IPS-15b (cell line): Measurements from ENCODE around the gene BMP8B.
"Not testable (repeated sequence)": the region's sequence is repeated elsewhere in the genome, so short reads cannot be mapped to it uniquely, and the experiment has no call there.

ENCODE experiments used
- H3K27me3 ChIP-seq: one replicate; pipeline ENCODE4 v1.6.1; 2013; ENCODE audit warnings: low read length; ENCODE audit not compliant: control insufficient read depth, insufficient read depth
- H3K36me3 ChIP-seq: one replicate; pipeline ENCODE4 v1.6.1; 2013; ENCODE audit warnings: low read length; ENCODE audit not compliant: control insufficient read depth, insufficient read depth
- H3K4me1 ChIP-seq: one replicate; pipeline ENCODE4 v1.6.1; 2013; ENCODE audit warnings: mild to moderate bottlenecking, low read length; ENCODE audit not compliant: control insufficient read depth, insufficient read depth
- H3K4me3 ChIP-seq: one replicate; pipeline ENCODE4 v1.5.1; 2013; ENCODE audit warnings: low read depth, low read length
- H3K9ac ChIP-seq: one replicate; pipeline ENCODE4 v1.6.1; 2013; ENCODE audit warnings: low read depth, mild to moderate bottlenecking, low read length
- H3K9me3 ChIP-seq: one replicate; pipeline ENCODE4 v1.6.1; 2013; ENCODE audit warnings: mild to moderate bottlenecking, low read length; ENCODE audit not compliant: control insufficient read depth, insufficient read depth

BMP8B gene

GRCh38 chr1:39775141-39775540, 13.5 kb downstream of the BMP8B start:
- H3K9me3 ChIP-seq, H3K9ac ChIP-seq, H3K36me3 ChIP-seq, H3K4me3 ChIP-seq, H3K4me1 ChIP-seq: not testable (repeated sequence)
- H3K27me3 ChIP-seq, result peaks cover 11% of the 10 kb centered on the region

DNA sequence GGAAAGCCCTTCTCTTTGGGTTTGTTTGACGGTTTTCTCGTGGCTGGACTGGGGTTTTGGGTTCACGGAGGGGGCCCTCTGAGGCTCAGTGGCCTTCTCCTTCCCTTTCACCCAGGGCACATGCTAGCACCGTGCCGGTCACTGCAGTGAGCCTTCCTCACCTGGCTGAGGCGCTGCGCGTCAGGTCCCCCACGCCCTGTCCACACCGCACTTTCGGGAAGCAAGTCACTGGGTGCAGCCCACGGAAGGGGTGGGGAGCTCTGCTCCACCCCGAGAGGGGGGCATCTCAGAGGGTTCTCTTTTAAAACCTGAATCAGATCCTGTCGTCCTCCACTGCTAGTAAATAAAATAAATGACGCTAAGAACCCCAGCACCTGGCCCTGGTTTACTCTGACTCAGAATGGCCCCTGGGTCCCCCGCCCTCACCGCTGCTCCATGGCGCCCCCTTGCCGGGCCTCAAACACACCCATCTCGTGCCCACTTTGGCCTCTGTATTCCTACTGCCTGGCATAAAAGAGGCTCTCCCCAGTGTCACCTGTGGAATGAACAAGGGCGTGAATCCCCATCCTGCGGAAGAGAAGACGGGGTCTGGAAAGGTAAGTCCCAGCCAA, 15.2 kb downstream of the BMP8B start:
- H3K9ac ChIP-seq, H3K4me3 ChIP-seq, H3K27me3 ChIP-seq, H3K36me3 ChIP-seq, H3K4me1 ChIP-seq, H3K9me3 ChIP-seq: not testable (repeated sequence)

- not testable (repeated sequence) for H3K9ac ChIP-seq, H3K36me3 ChIP-seq, H3K27me3 ChIP-seq, H3K4me1 ChIP-seq, H3K9me3 ChIP-seq
- peak within 1 kb of the TSS; percentile 28 for H3K4me3 ChIP-seq
These were observed 17.6 kb downstream of the BMP8B start, which contains the start of gene OXCT2 for GRCh38 chr1:39771022-39771532. TSS of gene OXCT2 (minus strand) at chr1:39771348. CDS start at chr1:39771255, 93 bp downstream.

DNA sequence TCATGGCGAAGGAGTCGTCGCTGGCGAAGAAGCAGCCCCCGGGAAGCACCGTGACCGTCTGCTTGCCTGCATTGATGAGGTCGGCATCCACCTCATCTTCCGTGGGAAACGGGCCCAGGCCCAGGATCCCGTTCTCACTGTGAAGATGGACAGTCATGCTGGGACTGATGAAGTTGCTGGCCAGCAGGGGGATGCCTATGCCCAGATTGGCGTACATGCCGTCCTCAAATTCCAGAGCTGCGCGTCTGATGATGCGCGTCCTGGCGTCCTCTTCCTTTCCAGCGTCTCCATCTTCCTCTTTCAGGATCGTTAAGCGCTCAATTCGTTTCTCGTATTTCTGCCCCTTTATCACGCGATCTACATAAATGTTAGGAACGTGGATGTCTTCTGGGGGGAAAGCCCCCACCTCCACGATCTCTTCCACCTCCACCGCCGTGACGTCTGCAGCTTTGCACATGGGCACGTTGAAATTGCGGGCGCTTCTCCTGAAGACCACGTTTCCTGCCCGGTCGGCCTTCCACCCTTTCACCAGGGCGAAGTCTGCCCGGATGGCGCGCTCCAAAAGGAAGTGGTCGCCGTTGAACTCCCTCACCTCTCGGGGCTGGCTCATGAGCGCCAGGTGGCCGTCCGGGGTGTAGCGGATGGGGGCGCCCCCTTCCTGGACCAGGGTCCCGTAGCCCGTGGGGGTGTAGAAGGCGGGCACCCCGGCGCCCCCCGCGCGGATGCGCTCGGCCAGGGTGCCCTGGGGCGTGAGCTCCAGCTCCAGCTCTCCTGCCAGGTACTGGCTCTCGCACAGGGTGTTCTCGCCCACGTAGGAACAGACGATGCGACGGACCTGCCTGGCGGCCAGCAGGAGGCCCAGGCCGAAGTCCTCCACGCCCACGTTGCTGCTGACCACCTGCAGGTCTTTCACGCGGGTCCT, 18.3 kb downstream of the BMP8B start:
- H3K27me3 ChIP-seq, H3K4me1 ChIP-seq, H3K36me3 ChIP-seq, H3K9me3 ChIP-seq, H3K9ac ChIP-seq: not testable (repeated sequence)
- H3K4me3 ChIP-seq, result peak overlapping the region; percentile 28

DNA sequence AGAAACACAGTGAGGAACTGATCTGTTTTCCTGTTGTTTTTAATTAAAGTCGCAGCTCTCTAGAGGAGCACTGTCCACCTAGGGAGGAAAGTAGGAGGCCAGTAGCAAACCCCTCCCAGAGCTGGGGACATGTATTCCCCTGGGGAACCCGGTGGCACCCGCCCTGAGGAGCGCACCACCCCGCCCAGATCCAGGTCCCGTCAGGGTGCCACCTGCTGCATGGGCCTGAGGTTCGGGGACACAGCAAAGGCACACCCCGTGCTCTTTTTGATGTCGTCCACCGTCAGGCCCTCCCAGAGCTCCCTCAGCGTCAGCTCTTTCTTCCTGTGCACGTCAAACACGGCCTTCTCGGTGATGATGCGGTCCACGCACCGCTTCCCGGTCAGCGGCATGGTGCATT, 19.2 kb downstream of the BMP8B start:
- not testable (repeated sequence) for H3K9me3 ChIP-seq, H3K4me3 ChIP-seq, H3K4me1 ChIP-seq, H3K27me3 ChIP-seq, H3K36me3 ChIP-seq, H3K9ac ChIP-seq

DNA sequence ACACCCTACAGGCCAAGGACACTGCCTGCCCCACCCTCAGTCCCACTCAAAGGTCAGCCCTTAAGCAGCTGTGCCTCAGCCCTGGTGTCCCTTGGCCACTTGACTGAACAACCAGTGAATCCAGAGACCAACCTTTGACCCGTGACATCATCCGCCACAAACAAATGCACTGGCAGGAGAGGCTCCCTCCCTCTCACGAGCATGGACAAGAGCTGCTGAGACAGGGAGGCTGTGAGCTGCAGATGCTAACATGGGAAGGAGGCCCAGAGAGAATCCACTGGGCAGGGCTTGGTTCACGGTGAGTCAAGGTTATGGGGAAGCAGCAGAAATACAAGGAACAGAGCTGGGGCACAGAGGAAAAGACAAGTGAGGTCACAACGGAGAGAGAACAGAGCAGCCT, 22.2 kb downstream of the BMP8B start:
- H3K4me1 ChIP-seq, result not testable (repeated sequence)

DNA sequence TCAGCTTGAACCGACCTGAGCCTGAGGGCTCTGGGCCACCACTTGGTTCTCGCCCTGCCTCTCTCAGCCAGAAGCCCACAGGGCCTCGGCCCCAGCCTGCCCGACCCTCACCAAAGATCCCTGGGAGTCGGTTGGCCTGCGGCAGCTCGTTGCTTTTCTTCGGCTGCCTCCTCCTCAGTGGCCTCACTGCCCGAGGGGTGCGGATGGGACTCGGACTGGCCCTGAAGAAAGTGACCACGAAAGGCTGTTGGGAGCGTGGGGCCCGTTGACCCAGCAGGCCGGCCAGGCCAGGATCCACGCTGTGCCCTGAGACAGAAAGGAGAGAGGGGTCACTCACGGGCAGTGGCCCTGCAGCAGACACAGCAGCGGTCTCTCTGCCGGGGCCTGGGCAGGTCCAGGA, 24.2 kb downstream of the BMP8B start:
- H3K4me1 ChIP-seq, H3K27me3 ChIP-seq, H3K9me3 ChIP-seq, H3K4me3 ChIP-seq, H3K9ac ChIP-seq, H3K36me3 ChIP-seq: not testable (repeated sequence)

More for the DNA sequence above, 22.2 kb downstream of the BMP8B start:
- H3K9me3 ChIP-seq, H3K9ac ChIP-seq, H3K27me3 ChIP-seq, H3K4me3 ChIP-seq, H3K36me3 ChIP-seq: not testable (repeated sequence)

DNA sequence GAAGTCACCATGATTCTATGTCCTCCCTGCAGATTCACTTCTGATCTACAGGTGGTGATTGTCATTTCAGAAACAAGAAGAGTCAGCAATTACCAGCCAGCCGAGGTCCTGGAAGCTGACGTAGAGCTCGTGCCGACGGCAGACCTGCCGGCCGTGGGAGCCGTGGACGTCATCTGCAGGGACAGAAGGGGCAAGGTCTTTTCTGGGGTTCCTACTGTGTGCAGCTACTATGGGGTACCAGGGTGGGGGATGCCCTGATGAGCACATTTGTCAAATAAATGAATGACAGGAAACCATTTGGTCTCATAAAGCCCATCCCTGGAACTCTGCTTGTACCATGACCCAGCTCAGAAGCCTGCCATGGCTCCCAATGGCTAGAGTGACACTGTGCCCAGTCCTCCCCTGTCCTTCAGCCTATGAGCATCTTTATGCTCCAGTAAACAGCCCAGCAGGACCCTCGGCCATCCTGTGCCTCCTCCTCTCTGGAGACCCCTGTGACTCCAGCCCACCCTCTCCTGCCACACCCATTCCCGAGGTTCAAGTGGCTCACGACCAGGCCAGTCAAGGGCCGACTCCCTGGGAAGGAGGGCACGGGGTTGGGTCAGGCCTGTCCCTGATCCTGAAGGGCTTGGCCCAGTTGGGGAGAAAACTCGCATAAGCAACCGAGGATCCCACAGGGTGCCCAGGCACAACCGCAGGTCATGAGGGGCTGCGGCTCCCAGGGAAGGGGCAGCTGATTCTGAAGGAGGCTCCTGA, 24.9 kb downstream of the BMP8B start:
- H3K9ac ChIP-seq, H3K4me3 ChIP-seq, H3K9me3 ChIP-seq, H3K36me3 ChIP-seq, H3K4me1 ChIP-seq, H3K27me3 ChIP-seq: not testable (repeated sequence)

DNA sequence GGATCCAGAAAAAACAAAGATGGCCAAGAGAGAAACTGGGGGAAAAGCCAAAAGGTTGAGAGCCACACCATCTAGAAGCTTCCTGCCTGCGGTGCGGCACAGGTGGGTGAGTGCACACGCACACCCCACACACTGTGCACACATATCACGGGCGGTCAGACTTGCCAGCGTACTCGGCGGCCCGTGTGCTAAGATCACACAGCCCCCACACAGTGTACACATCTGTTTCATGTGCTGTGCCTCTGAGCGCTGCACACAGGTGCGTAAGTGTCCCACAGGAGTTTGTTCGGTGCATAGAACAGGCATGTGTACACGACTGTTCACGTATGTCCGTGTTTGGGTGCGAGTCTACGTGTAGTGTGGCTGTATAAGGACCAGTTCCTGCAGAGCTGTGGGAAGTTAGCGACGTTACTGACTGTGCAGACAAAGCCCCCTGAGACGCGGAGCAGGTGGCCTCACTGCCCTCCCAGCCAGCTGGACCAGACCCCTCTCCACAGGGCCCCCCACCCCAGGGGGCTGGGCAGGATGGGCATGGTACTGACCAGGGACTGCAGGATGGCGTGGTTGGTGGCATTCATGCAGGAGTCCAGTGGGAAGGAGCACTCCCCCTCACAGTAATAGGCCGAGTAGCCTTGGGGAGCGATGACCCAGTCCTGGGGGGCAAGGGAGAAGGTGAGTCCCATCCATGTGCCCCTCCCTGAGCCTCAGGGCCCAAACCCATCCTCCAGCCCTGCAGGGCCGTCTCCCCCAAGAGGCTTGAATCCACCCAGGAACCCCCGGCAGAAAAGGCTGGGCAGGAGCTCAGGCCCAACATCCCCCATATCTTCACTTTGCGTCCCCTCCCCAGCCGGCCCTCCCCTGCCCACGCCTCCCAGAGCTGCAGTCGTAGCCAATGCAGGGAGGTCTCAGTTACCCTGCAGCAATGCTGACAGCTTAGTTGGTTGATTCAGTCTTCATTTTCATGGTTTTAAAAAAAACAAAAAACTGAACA, 25.8 kb downstream of the BMP8B start:
- Histone ChIP-seq H3K4me1 (no peaks in the 10 kb centered on the region), H3K27me3 (no peaks in the 10 kb centered on the region), H3K4me3 (no peak overlapping the region), H3K36me3 (no peaks in the 10 kb centered on the region), H3K9ac (no peak overlapping the region), H3K9me3 (no peaks in the 10 kb centered on the region)

DNA sequence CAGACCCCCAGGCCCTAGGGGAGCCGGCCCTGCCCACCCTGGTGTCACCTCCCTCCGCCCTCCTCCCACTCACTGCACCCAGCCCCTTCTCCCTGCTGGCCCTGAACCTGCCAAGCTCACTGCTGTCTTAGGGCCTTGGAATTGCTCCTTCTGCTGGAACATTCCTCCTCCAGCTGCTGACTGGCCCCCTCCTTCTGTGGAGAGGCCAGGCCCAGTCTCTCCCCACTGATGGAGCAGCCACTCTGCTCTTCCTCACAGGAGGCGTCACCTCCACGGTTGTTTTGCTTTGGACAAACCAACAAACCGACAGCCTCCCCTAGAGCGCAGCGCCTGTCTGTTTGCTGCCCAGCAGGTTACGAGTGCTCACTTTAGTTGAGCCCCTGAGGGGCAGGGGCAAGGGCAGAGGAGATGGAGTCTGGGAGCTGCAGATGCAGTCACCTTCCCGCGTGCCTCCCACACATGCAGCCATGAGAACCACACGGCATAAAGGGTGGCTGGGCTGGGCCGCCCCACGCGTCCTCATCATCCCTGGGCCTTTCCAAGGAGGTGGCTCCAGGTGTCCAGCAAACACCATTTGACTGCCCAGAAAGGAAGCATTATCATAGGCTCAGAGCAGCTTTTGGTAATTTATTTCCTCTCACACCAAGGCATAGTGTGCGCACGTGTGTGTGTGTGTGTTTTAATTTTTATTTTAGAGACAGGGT, 27.0 kb downstream of the BMP8B start:
- Histone ChIP-seq H3K4me1 (no peaks in the 10 kb centered on the region), H3K27me3 (no peaks in the 10 kb centered on the region), H3K9me3 (no peaks in the 10 kb centered on the region), H3K9ac (no peak overlapping the region), H3K36me3 (no peaks in the 10 kb centered on the region), H3K4me3 (no peak overlapping the region)
